HEK293 (cell line): ENCODE results near the gene VWA3B.
"Not testable (repeated sequence)": the region's sequence is repeated elsewhere in the genome, so short reads cannot be mapped to it uniquely, and the experiment has no call there.

Experiments used
- CTCF ChIA-PET: fragments of 350-600 bp; formaldehyde crosslinking; extraction: SDS; loops from one replicate; lab custom pipeline; 2021; ENCODE audit warnings: antibody characterized with exemption; lab: Yijun Ruan, JAX
- POLR2A ChIA-PET: fragments of 300-600 bp; formaldehyde crosslinking; extraction: SDS; loops from one replicate; lab custom pipeline; 2020; ENCODE audit warnings: antibody characterized with exemption, inconsistent platforms; lab: Yijun Ruan, JAX
- H3K27ac ChIP-seq: fragments of 200-500 bp; sonication (Bioruptor generic); 2 replicates; pipeline ENCODE4 v1.5.1; 2014; ENCODE audit warnings: low read depth, low read length, control low read depth, inconsistent platforms; ENCODE audit errors: extremely low read depth
- H3K36me3 ChIP-seq, 2 experiments: fragments of 200-500 bp in 1 of 2; sonication (Bioruptor generic) in 1 of 2; 1 replicate in 1 of 2; 2 replicates in 1 of 2; pipeline ENCODE4 v1.5.1; 2014 to 2017; ENCODE audit warnings: inconsistent platforms in 2 of 2, low read length in 2 of 2; ENCODE audit not compliant: control insufficient read depth in 2 of 2, insufficient read depth in 1 of 2
- H3K4me1 ChIP-seq: fragments of 200-500 bp; sonication (Bioruptor generic); 2 replicates; pipeline ENCODE4 v1.5.1; 2014; ENCODE audit warnings: mild to moderate bottlenecking, low read length, inconsistent platforms; ENCODE audit not compliant: control insufficient read depth, insufficient read depth
- H3K4me3 ChIP-seq: 2 replicates; pipeline ENCODE4 v1.5.1; 2011; ENCODE audit warnings: low read depth, mild to moderate bottlenecking, control low read depth, low read length, moderate library complexity
- H3K9me3 ChIP-seq: fragments of 200-500 bp; sonication (Bioruptor generic); 2 replicates; pipeline ENCODE4 v1.5.1; 2014; ENCODE audit warnings: low read depth, low read length, inconsistent platforms; ENCODE audit not compliant: control insufficient read depth, insufficient read depth
- MEIS1 ChIP-seq: sonication (generic); formaldehyde crosslinking; IDR thresholded peaks from 2 replicates; pipeline ENCODE4 v1.8.1; 2022; ENCODE audit warnings: missing genetic modification reagents, mild to moderate bottlenecking, borderline replicate concordance
- MZF1 ChIP-seq: fragments of 450-650 bp; formaldehyde crosslinking; IDR thresholded peaks from 2 replicates; pipeline ENCODE4 v1.5.1; 2017; ENCODE audit warnings: missing biosample characterization, missing genetic modification characterization, borderline replicate concordance
- OVOL3 ChIP-seq: fragments of 450-650 bp; formaldehyde crosslinking; IDR thresholded peaks from 2 replicates; pipeline ENCODE4 v1.5.1; 2016; ENCODE audit warnings: missing biosample characterization, missing genetic modification characterization
- YY1 ChIP-seq: fragments of 450-650 bp; formaldehyde crosslinking; IDR thresholded peaks from 2 replicates; pipeline ENCODE4 v1.5.1; 2018; ENCODE audit warnings: missing biosample characterization, missing genetic modification characterization
- ZFHX2 ChIP-seq: fragments of 450-650 bp; formaldehyde crosslinking; conservative IDR thresholded peaks from 2 replicates; pipeline ENCODE4 v1.5.1; 2016; ENCODE audit warnings: missing biosample characterization, missing genetic modification characterization
- ZFP69B ChIP-seq: fragments of 450-650 bp; formaldehyde crosslinking; IDR thresholded peaks from 2 replicates; pipeline ENCODE4 v1.5.1; 2016; ENCODE audit warnings: missing biosample characterization, missing genetic modification characterization
- ZNF155 ChIP-seq: fragments of 450-650 bp; formaldehyde crosslinking; IDR thresholded peaks from 2 replicates; pipeline ENCODE4 v1.5.1; 2016; ENCODE audit warnings: missing biosample characterization, missing genetic modification characterization
- ZNF175 ChIP-seq: fragments of 450-650 bp; formaldehyde crosslinking; IDR thresholded peaks from 2 replicates; pipeline ENCODE4 v1.5.1; 2016; ENCODE audit warnings: missing biosample characterization, missing genetic modification characterization
- ZNF266 ChIP-seq: fragments of 450-650 bp; formaldehyde crosslinking; IDR thresholded peaks from 2 replicates; pipeline ENCODE4 v1.5.1; 2016; ENCODE audit warnings: missing biosample characterization, missing genetic modification characterization, low read depth
- ZNF549 ChIP-seq: fragments of 450-650 bp; IDR thresholded peaks from 2 replicates; pipeline ENCODE4 v1.5.1; 2018; ENCODE audit warnings: missing biosample characterization, missing genetic modification characterization, mild to moderate bottlenecking, inconsistent platforms, moderate library complexity
- ZNF558 ChIP-seq: fragments of 450-650 bp; formaldehyde crosslinking; IDR thresholded peaks from 2 replicates; pipeline ENCODE4 v1.5.1; 2016; ENCODE audit warnings: missing biosample characterization, missing genetic modification characterization
- TF ChIP-seq, protein P1 (sequence below): fragments of 450-650 bp; formaldehyde crosslinking; IDR thresholded peaks from 2 replicates; pipeline ENCODE4 v1.5.1; 2016; ENCODE audit warnings: missing biosample characterization, missing genetic modification characterization
- TF ChIP-seq, protein P2 (sequence below): fragments of 450-650 bp; formaldehyde crosslinking; IDR thresholded peaks from 2 replicates; pipeline ENCODE4 v1.5.1; 2017; ENCODE audit warnings: missing biosample characterization, missing genetic modification characterization
- TF ChIP-seq, protein P3 (sequence below): fragments of 450-650 bp; formaldehyde crosslinking; conservative IDR thresholded peaks from 2 replicates; pipeline ENCODE4 v1.5.1; 2016; ENCODE audit warnings: low read depth, missing biosample characterization, missing genetic modification characterization
- TF ChIP-seq, protein P4 (sequence below): fragments of 450-650 bp; formaldehyde crosslinking; IDR thresholded peaks from 2 replicates; pipeline ENCODE4 v1.5.1; 2017; ENCODE audit warnings: missing biosample characterization, missing genetic modification characterization

VWA3B gene

DNA sequence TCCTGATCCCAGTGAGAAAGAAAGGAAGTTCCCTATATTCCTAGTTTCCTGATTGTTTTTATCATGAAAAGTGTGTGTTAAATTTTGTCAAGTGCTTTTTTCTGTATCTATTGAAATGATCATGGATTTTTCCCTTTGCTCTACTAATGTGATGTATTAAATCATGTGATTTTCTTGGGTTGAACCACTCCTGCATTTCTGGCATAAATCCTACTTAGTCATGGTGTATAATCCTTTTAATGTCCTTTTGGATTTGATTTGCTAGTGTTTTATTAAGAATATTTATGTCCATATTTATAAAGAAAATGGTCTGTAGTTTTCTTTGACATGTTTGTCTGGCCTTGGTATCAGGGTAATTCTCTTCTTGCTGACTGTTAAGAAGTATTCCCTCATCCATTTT lies 171.9 kb downstream of the VWA3B start (continued):
- TF ChIP-seq, protein P1, sequence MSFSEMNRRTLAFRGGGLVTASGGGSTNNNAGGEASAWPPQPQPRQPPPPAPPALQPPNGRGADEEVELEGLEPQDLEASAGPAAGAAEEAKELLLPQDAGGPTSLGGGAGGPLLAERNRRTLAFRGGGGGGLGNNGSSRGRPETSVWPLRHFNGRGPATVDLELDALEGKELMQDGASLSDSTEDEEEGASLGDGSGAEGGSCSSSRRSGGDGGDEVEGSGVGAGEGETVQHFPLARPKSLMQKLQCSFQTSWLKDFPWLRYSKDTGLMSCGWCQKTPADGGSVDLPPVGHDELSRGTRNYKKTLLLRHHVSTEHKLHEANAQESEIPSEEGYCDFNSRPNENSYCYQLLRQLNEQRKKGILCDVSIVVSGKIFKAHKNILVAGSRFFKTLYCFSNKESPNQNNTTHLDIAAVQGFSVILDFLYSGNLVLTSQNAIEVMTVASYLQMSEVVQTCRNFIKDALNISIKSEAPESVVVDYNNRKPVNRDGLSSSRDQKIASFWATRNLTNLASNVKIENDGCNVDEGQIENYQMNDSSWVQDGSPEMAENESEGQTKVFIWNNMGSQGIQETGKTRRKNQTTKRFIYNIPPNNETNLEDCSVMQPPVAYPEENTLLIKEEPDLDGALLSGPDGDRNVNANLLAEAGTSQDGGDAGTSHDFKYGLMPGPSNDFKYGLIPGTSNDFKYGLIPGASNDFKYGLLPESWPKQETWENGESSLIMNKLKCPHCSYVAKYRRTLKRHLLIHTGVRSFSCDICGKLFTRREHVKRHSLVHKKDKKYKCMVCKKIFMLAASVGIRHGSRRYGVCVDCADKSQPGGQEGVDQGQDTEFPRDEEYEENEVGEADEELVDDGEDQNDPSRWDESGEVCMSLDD (tag by site-specific recombination), result no peak
- TF ChIP-seq MEIS1 (CRISPR knock-in tag) (no peak), ZNF155 (tag by site-specific recombination) (no peak), ZFP69B (tag by site-specific recombination) (no peak), OVOL3 (tag by site-specific recombination) (no peak), MZF1 (tag by site-specific recombination) (no peak), ZNF558 (tag by site-specific recombination) (no peak), ZNF266 (tag by site-specific recombination) (no peak), YY1 (tag by site-specific recombination) (no peak)
- TF ChIP-seq, protein P2, sequence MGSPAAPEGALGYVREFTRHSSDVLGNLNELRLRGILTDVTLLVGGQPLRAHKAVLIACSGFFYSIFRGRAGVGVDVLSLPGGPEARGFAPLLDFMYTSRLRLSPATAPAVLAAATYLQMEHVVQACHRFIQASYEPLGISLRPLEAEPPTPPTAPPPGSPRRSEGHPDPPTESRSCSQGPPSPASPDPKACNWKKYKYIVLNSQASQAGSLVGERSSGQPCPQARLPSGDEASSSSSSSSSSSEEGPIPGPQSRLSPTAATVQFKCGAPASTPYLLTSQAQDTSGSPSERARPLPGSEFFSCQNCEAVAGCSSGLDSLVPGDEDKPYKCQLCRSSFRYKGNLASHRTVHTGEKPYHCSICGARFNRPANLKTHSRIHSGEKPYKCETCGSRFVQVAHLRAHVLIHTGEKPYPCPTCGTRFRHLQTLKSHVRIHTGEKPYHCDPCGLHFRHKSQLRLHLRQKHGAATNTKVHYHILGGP, result no peak

DNA sequence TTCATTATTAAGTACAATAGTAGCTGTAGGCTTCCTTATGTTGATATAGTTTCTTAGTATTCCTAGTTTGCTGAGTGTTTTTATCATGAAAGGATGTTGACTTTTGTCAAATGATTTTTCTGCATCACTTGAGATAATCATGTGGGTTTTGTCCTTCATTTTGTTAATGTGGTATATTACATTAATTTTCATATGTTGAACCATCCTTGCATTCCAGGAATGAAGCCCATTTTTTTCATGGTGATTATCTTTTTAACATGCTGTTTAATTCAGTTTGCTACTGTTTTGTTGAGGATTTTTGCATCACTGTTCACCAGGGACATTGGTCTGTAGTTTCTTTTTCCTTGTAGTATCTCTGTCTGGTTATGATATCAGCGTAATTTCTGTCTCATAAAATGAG lies 176.4 kb downstream of the VWA3B start:
- no peaks in the 10 kb centered on the region for H3K4me1 ChIP-seq
- TF ChIP-seq, protein P3, sequence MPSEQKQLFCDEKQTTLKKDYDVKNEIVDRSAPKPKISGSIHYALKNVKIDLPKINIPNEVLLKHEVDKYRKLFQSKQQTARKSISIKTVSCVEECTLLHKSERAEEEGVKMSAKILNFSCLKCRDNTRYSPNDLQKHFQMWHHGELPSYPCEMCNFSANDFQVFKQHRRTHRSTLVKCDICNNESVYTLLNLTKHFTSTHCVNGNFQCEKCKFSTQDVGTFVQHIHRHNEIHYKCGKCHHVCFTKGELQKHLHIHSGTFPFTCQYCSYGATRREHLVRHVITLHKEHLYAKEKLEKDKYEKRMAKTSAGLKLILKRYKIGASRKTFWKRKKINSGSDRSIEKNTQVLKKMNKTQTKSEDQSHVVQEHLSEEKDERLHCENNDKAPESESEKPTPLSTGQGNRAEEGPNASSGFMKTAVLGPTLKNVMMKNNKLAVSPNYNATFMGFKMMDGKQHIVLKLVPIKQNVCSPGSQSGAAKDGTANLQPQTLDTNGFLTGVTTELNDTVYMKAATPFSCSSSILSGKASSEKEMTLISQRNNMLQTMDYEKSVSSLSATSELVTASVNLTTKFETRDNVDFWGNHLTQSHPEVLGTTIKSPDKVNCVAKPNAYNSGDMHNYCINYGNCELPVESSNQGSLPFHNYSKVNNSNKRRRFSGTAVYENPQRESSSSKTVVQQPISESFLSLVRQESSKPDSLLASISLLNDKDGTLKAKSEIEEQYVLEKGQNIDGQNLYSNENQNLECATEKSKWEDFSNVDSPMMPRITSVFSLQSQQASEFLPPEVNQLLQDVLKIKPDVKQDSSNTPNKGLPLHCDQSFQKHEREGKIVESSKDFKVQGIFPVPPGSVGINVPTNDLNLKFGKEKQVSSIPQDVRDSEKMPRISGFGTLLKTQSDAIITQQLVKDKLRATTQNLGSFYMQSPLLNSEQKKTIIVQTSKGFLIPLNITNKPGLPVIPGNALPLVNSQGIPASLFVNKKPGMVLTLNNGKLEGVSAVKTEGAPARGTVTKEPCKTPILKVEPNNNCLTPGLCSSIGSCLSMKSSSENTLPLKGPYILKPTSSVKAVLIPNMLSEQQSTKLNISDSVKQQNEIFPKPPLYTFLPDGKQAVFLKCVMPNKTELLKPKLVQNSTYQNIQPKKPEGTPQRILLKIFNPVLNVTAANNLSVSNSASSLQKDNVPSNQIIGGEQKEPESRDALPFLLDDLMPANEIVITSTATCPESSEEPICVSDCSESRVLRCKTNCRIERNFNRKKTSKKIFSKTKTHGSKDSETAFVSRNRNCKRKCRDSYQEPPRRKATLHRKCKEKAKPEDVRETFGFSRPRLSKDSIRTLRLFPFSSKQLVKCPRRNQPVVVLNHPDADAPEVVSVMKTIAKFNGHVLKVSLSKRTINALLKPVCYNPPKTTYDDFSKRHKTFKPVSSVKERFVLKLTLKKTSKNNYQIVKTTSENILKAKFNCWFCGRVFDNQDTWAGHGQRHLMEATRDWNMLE (tag by site-specific recombination), result no peak
- TF ChIP-seq ZFHX2, result no peak
- no peak for TF ChIP-seq ZNF175 (tag by site-specific recombination)
- TF ChIP-seq MZF1 (tag by site-specific recombination), result no peak
- no peak for TF ChIP-seq ZNF549 (tag by site-specific recombination)
- TF ChIP-seq, protein P4, sequence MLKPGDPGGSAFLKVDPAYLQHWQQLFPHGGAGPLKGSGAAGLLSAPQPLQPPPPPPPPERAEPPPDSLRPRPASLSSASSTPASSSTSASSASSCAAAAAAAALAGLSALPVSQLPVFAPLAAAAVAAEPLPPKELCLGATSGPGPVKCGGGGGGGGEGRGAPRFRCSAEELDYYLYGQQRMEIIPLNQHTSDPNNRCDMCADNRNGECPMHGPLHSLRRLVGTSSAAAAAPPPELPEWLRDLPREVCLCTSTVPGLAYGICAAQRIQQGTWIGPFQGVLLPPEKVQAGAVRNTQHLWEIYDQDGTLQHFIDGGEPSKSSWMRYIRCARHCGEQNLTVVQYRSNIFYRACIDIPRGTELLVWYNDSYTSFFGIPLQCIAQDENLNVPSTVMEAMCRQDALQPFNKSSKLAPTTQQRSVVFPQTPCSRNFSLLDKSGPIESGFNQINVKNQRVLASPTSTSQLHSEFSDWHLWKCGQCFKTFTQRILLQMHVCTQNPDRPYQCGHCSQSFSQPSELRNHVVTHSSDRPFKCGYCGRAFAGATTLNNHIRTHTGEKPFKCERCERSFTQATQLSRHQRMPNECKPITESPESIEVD (tag by site-specific recombination), result no peak
- H3K9me3 ChIP-seq, result no peaks in the 10 kb centered on the region
- H3K4me3 ChIP-seq, result no peak overlapping the region
- no peak overlapping the region for H3K27ac ChIP-seq
- CTCF ChIA-PET, result no interaction called here
- POLR2A ChIA-PET, result no interaction called here
- no peaks in the 10 kb centered on the region for H3K36me3 ChIP-seq

DNA sequence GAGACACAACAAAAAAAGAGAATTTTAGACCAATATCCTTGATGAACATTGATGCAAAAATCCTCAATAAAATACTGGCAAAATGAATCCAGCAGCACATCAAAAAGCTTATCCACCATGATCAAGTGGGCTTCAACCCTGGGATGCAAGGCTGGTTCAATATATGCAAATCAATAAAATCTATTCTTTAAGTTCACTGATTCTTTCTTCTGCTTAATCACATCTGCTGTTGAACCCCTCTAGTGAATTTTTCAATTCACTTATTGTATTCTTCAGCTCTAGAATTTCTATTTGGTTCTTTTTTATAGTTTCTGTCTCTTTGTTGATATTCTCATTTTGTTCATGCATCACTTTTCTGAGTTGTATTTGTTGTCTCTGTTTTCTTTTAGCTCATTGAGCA lies 181.3 kb downstream of the VWA3B start:
- H3K36me3 ChIP-seq, H3K4me1 ChIP-seq, H3K9me3 ChIP-seq, POLR2A ChIA-PET, H3K4me3 ChIP-seq, H3K27ac ChIP-seq: not testable (repeated sequence)
- CTCF ChIA-PET, result interaction anchor here (0.6 to 2.7 kb wide), 14 partner anchors 9 to 527 kb away, joined by 3 to 34 read pairs (median 4); no protein-coding TSS in a partner anchor
